Keratinocyte (primary cell): ENCODE measurements around the gene SEC63.

Source experiments
- CTCF ChIP-seq, 3 experiments: IDR thresholded peaks in 1 of 3; conservative IDR thresholded peaks in 1 of 3; optimal IDR thresholded peaks in 1 of 3; 2 replicates in 2 of 3; 3 replicates in 1 of 3; pipeline versions ENCODE3 to v1.5.1; 2011; ENCODE audit warnings: low read length in 3 of 3, mild to moderate bottlenecking in 3 of 3, moderate library complexity in 2 of 3, control low read depth in 1 of 3, inconsistent platforms in 1 of 3; ENCODE audit not compliant: insufficient read depth in 2 of 3; ENCODE audit errors: extremely low read depth in 1 of 3
- EZH2 ChIP-seq: IDR thresholded peaks from one replicate; pipeline ENCODE4 v1.6.1; 2012; ENCODE audit warnings: inconsistent platforms, mild to moderate bottlenecking, low read length, moderate library complexity

GRCh38 chr6:107866606-107867301, 91.3 kb downstream of the SEC63 start:
- TF ChIP-seq CTCF (optimal IDR thresholded peaks at IDR 0.05 in 1 of 3, IDR thresholded peaks at IDR 0.05 in 1 of 3, conservative IDR thresholded peaks at IDR 0.05 in 1 of 3; ENCODE audit: extremely low read depth in 1 of 3, insufficient read depth in 2 of 3, low read length in 3 of 3) = peak in 2 of 3 experiments; percentile 46 to 62
- TF ChIP-seq EZH2 = no peak
